SU-DHL-6 (cell line): ENCODE results near the gene GNAQ.

Experiments
- H2AFZ ChIP-seq: fragments of 200-600 bp; sonication (generic); 2 replicates; pipeline ENCODE4 v1.6.1; 2014; ENCODE audit warnings: low read depth, mild to moderate bottlenecking, moderate library complexity, mixed read lengths, antibody characterized with exemption, low read length; ENCODE audit not compliant: severe bottlenecking
- H3F3A ChIP-seq: fragments of 200-600 bp; shearing (Covaris generic); 2 replicates; pipeline ENCODE4 v1.6.0; 2016; ENCODE audit warnings: antibody characterized with exemption, mild to moderate bottlenecking; ENCODE audit not compliant: insufficient read depth
- H3K27ac ChIP-seq: fragments of 200-600 bp; sonication (generic); 2 replicates; pipeline ENCODE4 v1.5.1; 2016; ENCODE audit warnings: low read depth, mild to moderate bottlenecking, low read length, moderate library complexity, mixed read lengths
- H3K27me3 ChIP-seq: fragments of 200-600 bp; sonication (generic), shearing (Covaris generic); 2 replicates; pipeline ENCODE4 v1.6.0; 2014; ENCODE audit warnings: mild to moderate bottlenecking, low read length
- H3K36me3 ChIP-seq: fragments of 200-600 bp; sonication (generic); 2 replicates; pipeline ENCODE4 v1.6.1; 2014; ENCODE audit warnings: mild to moderate bottlenecking, low read length, mixed read lengths
- H3K4me2 ChIP-seq: fragments of 300-600, 200-600 bp; shearing (Covaris generic), sonication (generic); 2 replicates; pipeline ENCODE4 v1.6.0; 2014; ENCODE audit warnings: low read length, low read depth, mild to moderate bottlenecking; ENCODE audit not compliant: poor library complexity, severe bottlenecking
- H3K4me3 ChIP-seq: fragments of 200-600 bp; sonication (generic); 2 replicates; pipeline ENCODE4 v1.5.1; 2014; ENCODE audit warnings: antibody characterized with exemption, low read length, mild to moderate bottlenecking, mixed read lengths; ENCODE audit not compliant: insufficient read depth, poor library complexity, severe bottlenecking
- H3K79me2 ChIP-seq: fragments of 200-600 bp; sonication (generic); 2 replicates; pipeline ENCODE4 v1.6.1; 2014; ENCODE audit warnings: mild to moderate bottlenecking, low read length, moderate library complexity; ENCODE audit not compliant: insufficient read depth
- H3K9ac ChIP-seq: fragments of 200-600 bp; sonication (generic); 2 replicates; pipeline ENCODE4 v1.7.0; 2014; ENCODE audit warnings: mild to moderate bottlenecking, low read length
- H3K9me2 ChIP-seq: fragments of 200-600 bp; sonication (generic); replicated peaks from 2 replicates; pipeline ENCODE4 v1.6.1; 2014; ENCODE audit warnings: low read length; ENCODE audit not compliant: insufficient read depth
- H3K9me3 ChIP-seq: fragments of 200-600 bp; sonication (generic); 2 replicates; pipeline ENCODE4 v1.6.1; 2014; ENCODE audit warnings: low read length, mixed read lengths; ENCODE audit not compliant: insufficient read depth
- H4K20me1 ChIP-seq: fragments of 200-600 bp; sonication (generic); 2 replicates; pipeline ENCODE4 v1.6.1; 2014; ENCODE audit warnings: low read depth, mild to moderate bottlenecking, antibody characterized with exemption, low read length, moderate library complexity, mixed read lengths
- CTCF ChIP-seq: fragments of 200-600 bp; sonication (generic); IDR thresholded peaks from one replicate; pipeline ENCODE4 v1.5.1; 2017; ENCODE audit warnings: antibody characterized with exemption, mild to moderate bottlenecking, low read length, moderate library complexity; ENCODE audit not compliant: insufficient read depth, poor library complexity, severe bottlenecking
- EZH2phosphoT487 ChIP-seq: fragments of 200-600 bp; sonication (generic), shearing (Covaris generic); conservative IDR thresholded peaks from 2 replicates; pipeline ENCODE4 v1.6.1; 2018; ENCODE audit warnings: mild to moderate bottlenecking, antibody characterized with exemption, low read length, moderate library complexity, mixed read lengths

The GNAQ gene

DNA sequence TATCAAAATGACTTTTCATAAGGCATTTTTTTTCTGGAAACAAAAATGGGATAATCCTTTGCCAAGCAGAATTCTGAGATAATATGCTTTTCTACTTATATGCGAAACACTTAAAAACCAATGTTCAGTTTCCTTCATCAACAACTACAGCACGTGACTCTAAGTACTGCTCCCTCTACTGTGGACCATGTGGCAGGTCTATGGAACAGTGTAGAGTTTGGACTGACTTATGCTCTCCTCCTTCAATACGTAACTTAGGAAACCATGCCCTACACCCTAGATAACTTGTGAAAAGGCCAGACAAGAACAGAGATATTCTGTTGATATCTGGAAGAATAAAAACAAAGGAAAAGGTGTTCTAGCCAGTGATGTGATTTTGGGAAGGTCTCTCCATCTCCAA lies 272.2 kb downstream of the GNAQ start:
- H4K20me1 ChIP-seq: no peaks in the 10 kb centered on the region
- H3K9me3 ChIP-seq: no peaks in the 10 kb centered on the region
- TF ChIP-seq CTCF: no peak
- TF ChIP-seq EZH2phosphoT487: no peak

GRCh38 chr9:77756449-77756848 lies 275.2 kb downstream of the GNAQ start:
- Histone ChIP-seq H3F3A (no peaks in the 10 kb centered on the region), H3K9me2 (no peaks in the 10 kb centered on the region), H2AFZ (no peak overlapping the region), H3K36me3 (no peaks in the 10 kb centered on the region), H3K27ac (no peak overlapping the region), H3K4me2 (no peak overlapping the region), H4K20me1 (no peaks in the 10 kb centered on the region), H3K9me3 (no peaks in the 10 kb centered on the region), H3K4me3 (no peak overlapping the region), H3K9ac (no peak overlapping the region), H3K79me2 (no peaks in the 10 kb centered on the region), H3K27me3 (no peaks in the 10 kb centered on the region)
- TF ChIP-seq EZH2phosphoT487 (no peak), CTCF (no peak)

More for the DNA sequence above, 272.2 kb downstream of the GNAQ start:
- Histone ChIP-seq H3K79me2 (no peaks in the 10 kb centered on the region), H3K4me3 (no peak overlapping the region), H3K9me2 (no peaks in the 10 kb centered on the region), H2AFZ (no peak overlapping the region), H3K27ac (no peak overlapping the region), H3K9ac (no peak overlapping the region), H3K36me3 (no peaks in the 10 kb centered on the region), H3K27me3 (no peaks in the 10 kb centered on the region), H3F3A (no peaks in the 10 kb centered on the region), H3K4me2 (no peak overlapping the region)

GRCh38 chr9:77753180-77753579 lies 278.4 kb downstream of the GNAQ start:
- Histone ChIP-seq H2AFZ (no peak overlapping the region), H3K9ac (no peak overlapping the region), H3K4me3 (no peak overlapping the region), H3K79me2 (no peaks in the 10 kb centered on the region), H3K27ac (no peak overlapping the region), H3F3A (no peaks in the 10 kb centered on the region), H3K27me3 (no peaks in the 10 kb centered on the region), H3K4me2 (no peak overlapping the region), H4K20me1 (no peaks in the 10 kb centered on the region), H3K9me2 (no peaks in the 10 kb centered on the region), H3K9me3 (no peaks in the 10 kb centered on the region), H3K36me3 (no peaks in the 10 kb centered on the region)
- TF ChIP-seq EZH2phosphoT487 (no peak), CTCF (no peak)

DNA sequence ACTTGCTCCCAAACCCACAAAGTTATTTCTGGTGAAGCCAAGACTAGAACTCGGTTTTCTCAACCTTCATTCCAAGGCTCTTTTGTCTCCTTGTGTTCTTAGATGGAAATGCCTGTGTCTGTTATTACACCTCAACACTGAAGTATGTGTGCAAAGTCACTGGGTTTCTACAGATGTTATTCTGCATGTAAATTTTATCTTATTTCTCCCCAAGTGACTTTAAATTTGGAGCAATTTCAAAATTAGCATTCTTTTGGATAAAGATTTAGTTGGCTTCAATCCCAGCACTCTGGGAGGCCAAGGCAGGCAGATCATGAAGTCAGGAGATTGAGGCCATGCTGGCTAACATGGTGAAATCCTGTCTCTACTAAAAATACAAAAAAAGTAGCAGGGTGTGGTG lies 279.1 kb downstream of the GNAQ start:
- Histone ChIP-seq H3K4me3 (no peak overlapping the region), H3K9me2 (no peaks in the 10 kb centered on the region), H2AFZ (no peak overlapping the region), H3K9ac (no peak overlapping the region), H3K36me3 (no peaks in the 10 kb centered on the region), H3K79me2 (no peaks in the 10 kb centered on the region), H3K9me3 (no peaks in the 10 kb centered on the region), H3K4me2 (no peak overlapping the region), H3K27ac (no peak overlapping the region), H3K27me3 (no peaks in the 10 kb centered on the region), H4K20me1 (no peaks in the 10 kb centered on the region), H3F3A (no peaks in the 10 kb centered on the region)
- TF ChIP-seq CTCF: no peak
- TF ChIP-seq EZH2phosphoT487: no peak
